ENCODE data around the gene EPS8. TPM values are rescaled to one million over a fixed set of nuclear protein-coding genes. Genes with fewer than 3 reads are reported as not detected.

The EPS8 gene
- total RNA-seq, 1 experiment from 2014 or later = 7.5 TPM

GRCh38 chr12:15811214-15812127, 22.3 kb upstream of the EPS8 start:
- no peak for DNase-seq (ENCODE audit: low spot score)
- POLR2A ChIA-PET = interaction anchor here (0.6 to 1.1 kb wide), 2 partner anchors 22 to 1830 kb away, joined by 3 read pairs; partner anchors contain the start of gene EPS8
- Mint-ChIP-seq H3K9me3 (0 out of 2 replicates have a peak, but pooled peaks cover 1% of the 10 kb centered on the region), H3K36me3 (no peaks in the 10 kb centered on the region), H3K4me3 (no peak overlapping the region), H3K4me1 (no peaks in the 10 kb centered on the region), H3K27me3 (ENCODE audit: low read depth) (no peaks in the 10 kb centered on the region), H3K27ac (no peak overlapping the region)
- TF ChIP-seq ZNF219 (CRISPR knock-in tag; IDR thresholded peaks at IDR 0.05; ENCODE audit: borderline replicate concordance) = no peak
- no peak for TF ChIP-seq NFE2L1 (CRISPR knock-in tag; IDR thresholded peaks at IDR 0.05)
- no peak for TF ChIP-seq E2F1 (CRISPR knock-in tag; IDR thresholded peaks at IDR 0.05)
- no peak for TF ChIP-seq ZBTB43 (CRISPR knock-in tag; IDR thresholded peaks at IDR 0.05)
- no peak for TF ChIP-seq ERG (CRISPR knock-in tag; IDR thresholded peaks at IDR 0.05)
- TF ChIP-seq HMGA2 (CRISPR knock-in tag; IDR thresholded peaks at IDR 0.05) = no peak
- no peak for TF ChIP-seq AR (CRISPR knock-in tag; IDR thresholded peaks at IDR 0.05)
- TF ChIP-seq JUN (CRISPR knock-in tag; IDR thresholded peaks at IDR 0.05) = no peak
- TF ChIP-seq SMAD4 (CRISPR knock-in tag; IDR thresholded peaks at IDR 0.05) = no peak
- TF ChIP-seq ZNF512 (CRISPR knock-in tag; IDR thresholded peaks at IDR 0.05; ENCODE audit: borderline replicate concordance) = no peak
- TF ChIP-seq PRRX2 (CRISPR knock-in tag; IDR thresholded peaks at IDR 0.05) = no peak
- no peak for TF ChIP-seq ATF3 (CRISPR knock-in tag; conservative IDR thresholded peaks at IDR 0.05)
- TF ChIP-seq CDX4 (CRISPR knock-in tag; IDR thresholded peaks at IDR 0.05; ENCODE audit: borderline replicate concordance) = no peak
- no peak for TF ChIP-seq AFF4 (CRISPR knock-in tag; IDR thresholded peaks at IDR 0.05; ENCODE audit: borderline replicate concordance)
- no peak for TF ChIP-seq HMGXB4 (CRISPR knock-in tag; IDR thresholded peaks at IDR 0.05)
- no peak for TF ChIP-seq FOXK1 (CRISPR knock-in tag; IDR thresholded peaks at IDR 0.05)
- ATAC-seq = no peak
- CTCF ChIA-PET = interaction anchor here (0.6 kb wide), 1 partner anchor 316 kb away, joined by 4 read pairs; no protein-coding TSS in a partner anchor
